H1 (cell line): ENCODE data around the gene ARPIN. TPM values are rescaled to one million over a fixed set of nuclear protein-coding genes. Genes with fewer than 3 reads are reported as not detected.

Experiments used
- CTCF ChIA-PET: fragments of 300-600 bp; sonication (Branson Sonifier 250); formaldehyde crosslinking; loops from one replicate; lab custom pipeline; 2021; ENCODE audit not compliant: partially characterized antibody; lab: Charles Lee
- POLR2A ChIA-PET: fragments of 300-600 bp; sonication (Branson Sonifier 250); formaldehyde crosslinking; loops from one replicate; lab custom pipeline; 2021; ENCODE audit warnings: inconsistent platforms; ENCODE audit not compliant: partially characterized antibody; lab: Charles Lee
- DNase-seq, 2 experiments: peaks; one replicate each; pipeline versions ENCODE4 v3.0.0 to v3.0.0-alpha.2; 2010 to 2022; ENCODE audit warnings: low spot score in 2 of 2, low read depth in 1 of 2, mixed read lengths in 1 of 2
- FAIRE-seq: peaks from 2 replicates; lab custom pipeline; 2011; peaks lifted over from hg19 to GRCh38; lab: Jason Lieb, UNC
- H2AFZ ChIP-seq: 2 replicates; pipeline ENCODE4 v1.8.1; 2012; ENCODE audit warnings: low read length, inconsistent platforms
- H2AK5ac ChIP-seq: 2 replicates; pipeline ENCODE4 v1.6.1; 2013; ENCODE audit warnings: low read depth, low read length
- H2BK120ac ChIP-seq: replicated peaks from 2 replicates; pipeline ENCODE3; 2013; ENCODE audit warnings: low read depth, low read length, inconsistent platforms
- H2BK12ac ChIP-seq: 2 replicates; pipeline ENCODE4 v1.6.1; 2013; ENCODE audit warnings: low read depth, low read length
- H2BK15ac ChIP-seq: 2 replicates; pipeline ENCODE4 v1.6.1; 2013; ENCODE audit warnings: low read length
- H2BK20ac ChIP-seq: 2 replicates; pipeline ENCODE4 v1.6.1; 2013; ENCODE audit warnings: low read length
- H2BK5ac ChIP-seq: 2 replicates; pipeline ENCODE4 v1.6.1; 2013; ENCODE audit warnings: low read depth, low read length
- H3K14ac ChIP-seq: 2 replicates; pipeline ENCODE4 v1.6.1; 2013; ENCODE audit warnings: inconsistent platforms; ENCODE audit not compliant: insufficient read length
- H3K18ac ChIP-seq: 2 replicates; pipeline ENCODE4 v1.6.1; 2013; ENCODE audit warnings: low read length; ENCODE audit errors: extremely low read depth
- H3K23ac ChIP-seq: 2 replicates; pipeline ENCODE4 v1.6.1; 2013; ENCODE audit warnings: inconsistent platforms; ENCODE audit not compliant: insufficient read length
- H3K23me2 ChIP-seq: 2 replicates; pipeline ENCODE4 v1.6.1; 2013; ENCODE audit warnings: low read depth, low read length
- H3K27ac ChIP-seq: 2 replicates; pipeline ENCODE4 v1.6.1; 2011; ENCODE audit warnings: low read depth, low read length, inconsistent platforms
- H3K27me3 ChIP-seq, 4 experiments: replicated peaks in 1 of 4; 1 replicate in 1 of 4; 2 replicates in 3 of 4; pipeline versions ENCODE4 v1.6.1 to v1.8.1; 2011 to 2013; ENCODE audit warnings: low read length in 3 of 4, mild to moderate bottlenecking in 3 of 4, inconsistent platforms in 2 of 4, mixed read lengths in 2 of 4, moderate library complexity in 1 of 4; ENCODE audit not compliant: control insufficient read depth in 3 of 4, insufficient read depth in 3 of 4; ENCODE audit errors: extremely low read depth in 1 of 4
- H3K36me3 ChIP-seq, 4 experiments: 2 replicates each; pipeline versions ENCODE4 v1.6.1 to v1.8.1; 2011 to 2013; ENCODE audit warnings: mild to moderate bottlenecking in 4 of 4, low read length in 3 of 4, moderate library complexity in 2 of 4, control low read depth in 1 of 4, inconsistent platforms in 1 of 4; ENCODE audit not compliant: insufficient read depth in 4 of 4, control insufficient read depth in 2 of 4
- H3K4ac ChIP-seq: replicated peaks from 2 replicates; pipeline ENCODE3; 2013; ENCODE audit warnings: low read length, low read depth, mixed read lengths, inconsistent platforms; ENCODE audit not compliant: insufficient read length
- H3K4me1 ChIP-seq, 4 experiments: replicated peaks in 1 of 4; 1 replicate in 1 of 4; 2 replicates in 3 of 4; pipeline versions ENCODE4 v1.6.1 to v1.8.1; 2011 to 2013; ENCODE audit warnings: low read length in 3 of 4, inconsistent platforms in 2 of 4, mixed read lengths in 1 of 4; ENCODE audit not compliant: insufficient read depth in 4 of 4, control insufficient read depth in 3 of 4
- H3K4me2 ChIP-seq, 2 experiments: 2 replicates each; pipeline versions ENCODE4 v1.6.1 to v1.8.1; 2011 to 2013; ENCODE audit warnings: low read depth in 2 of 2, low read length in 2 of 2, control low read depth in 1 of 2, inconsistent platforms in 1 of 2, mild to moderate bottlenecking in 1 of 2; ENCODE audit not compliant: insufficient read depth in 1 of 2
- H3K4me3 ChIP-seq, 4 experiments: fragments of 200-600, 300-600 bp in 1 of 4; sonication (generic), shearing (Covaris generic), sonication (Bioruptor Twin) in 1 of 4; 2 replicates each; pipeline versions ENCODE4 v1.5.1 to v1.8.1; 2011 to 2016; ENCODE audit warnings: low read length in 4 of 4, low read depth in 3 of 4, control low read depth in 2 of 4, inconsistent platforms in 2 of 4, mild to moderate bottlenecking in 2 of 4, mixed read lengths in 1 of 4, moderate library complexity in 1 of 4; ENCODE audit not compliant: insufficient read depth in 2 of 4; ENCODE audit errors: extremely low read depth in 1 of 4
- H3K56ac ChIP-seq: replicated peaks from 2 replicates; pipeline ENCODE3; 2013; ENCODE audit warnings: low read depth, mild to moderate bottlenecking, mixed read lengths, low read length, inconsistent platforms; ENCODE audit not compliant: insufficient read length
- H3K79me1 ChIP-seq: 2 replicates; pipeline ENCODE4 v1.6.1; 2013; ENCODE audit warnings: low read depth, low read length, control low read depth
- H3K79me2 ChIP-seq, 2 experiments: 2 replicates each; pipeline versions ENCODE4 v1.6.1 to v1.8.1; 2012 to 2013; ENCODE audit warnings: low read length in 2 of 2, mild to moderate bottlenecking in 2 of 2, inconsistent platforms in 1 of 2; ENCODE audit not compliant: insufficient read depth in 2 of 2, control insufficient read depth in 1 of 2
- H3K9ac ChIP-seq, 4 experiments: replicated peaks in 1 of 4; 1 replicate in 1 of 4; 2 replicates in 3 of 4; pipeline versions ENCODE4 v1.6.1 to v1.8.1; 2011 to 2013; ENCODE audit warnings: low read depth in 3 of 4, low read length in 3 of 4, control low read depth in 2 of 4, mild to moderate bottlenecking in 2 of 4, moderate library complexity in 2 of 4, inconsistent platforms in 1 of 4; ENCODE audit errors: extremely low read depth in 1 of 4
- H3K9me3 ChIP-seq, 2 experiments: 2 replicates each; pipeline versions ENCODE4 v1.6.1 to v1.8.1; 2012 to 2013; ENCODE audit warnings: mild to moderate bottlenecking in 2 of 2, moderate library complexity in 2 of 2, control low read depth in 1 of 2, inconsistent platforms in 1 of 2, low read depth in 1 of 2, low read length in 1 of 2, mixed read lengths in 1 of 2; ENCODE audit not compliant: insufficient read depth in 2 of 2
- H4K20me1 ChIP-seq, 2 experiments: replicated peaks in 1 of 2; 2 replicates each; pipeline versions ENCODE3 to v1.8.1; 2011 to 2013; ENCODE audit warnings: inconsistent platforms in 2 of 2, low read length in 2 of 2, mild to moderate bottlenecking in 1 of 2; ENCODE audit not compliant: insufficient read depth in 2 of 2, control insufficient read depth in 1 of 2
- H4K5ac ChIP-seq: 2 replicates; pipeline ENCODE4 v1.6.1; 2013; ENCODE audit warnings: low read length, low read depth, mixed read lengths, inconsistent platforms; ENCODE audit not compliant: insufficient read length
- H4K8ac ChIP-seq: 2 replicates; pipeline ENCODE4 v1.8.0; 2013; ENCODE audit warnings: mild to moderate bottlenecking, moderate library complexity, low read length, inconsistent platforms; ENCODE audit not compliant: insufficient read depth; ENCODE audit errors: extremely low read depth
- H4K91ac ChIP-seq: replicated peaks from 2 replicates; pipeline ENCODE3; 2013; ENCODE audit warnings: low read length, mixed read lengths, inconsistent platforms; ENCODE audit not compliant: insufficient read length
- BRCA1 ChIP-seq: IDR thresholded peaks from 2 replicates; pipeline ENCODE4 v1.6.1; 2012; ENCODE audit warnings: low read depth, low read length, improper control_type of control experiment
- CTBP2 ChIP-seq: IDR thresholded peaks from 2 replicates; pipeline ENCODE4 v1.7.0; 2011; ENCODE audit warnings: borderline replicate concordance, mild to moderate bottlenecking, moderate library complexity, mixed read lengths, low read length; ENCODE audit not compliant: insufficient read depth, insufficient read length
- EGR1 ChIP-seq: IDR thresholded peaks from 2 replicates; pipeline ENCODE4 v1.6.1; 2011; ENCODE audit warnings: low read depth, low read length, borderline replicate concordance
- NANOG ChIP-seq: IDR thresholded peaks from 2 replicates; pipeline ENCODE4 v1.6.1; 2011; ENCODE audit warnings: low read length, low read depth, mild to moderate bottlenecking, inconsistent platforms; ENCODE audit not compliant: insufficient read depth, poor library complexity, severe bottlenecking
- POU5F1 ChIP-seq: IDR thresholded peaks from 2 replicates; pipeline ENCODE4 v1.6.1; 2011; ENCODE audit warnings: low read depth, mild to moderate bottlenecking, low read length, moderate library complexity
- SIRT6 ChIP-seq: IDR thresholded peaks from one replicate; pipeline ENCODE4 v1.7.1; 2012; ENCODE audit warnings: low read length, inconsistent platforms
- TAF7 ChIP-seq: optimal IDR thresholded peaks from 2 replicates; pipeline ENCODE3; 2011; ENCODE audit warnings: low read depth, mild to moderate bottlenecking, inconsistent platforms, low read length, moderate library complexity, borderline replicate concordance
- TCF12 ChIP-seq: IDR thresholded peaks from 2 replicates; pipeline ENCODE4 v1.6.1; 2011; ENCODE audit warnings: low read depth, mild to moderate bottlenecking, low read length
- WGBS, 2 experiments: shearing (Covaris generic) in 1 of 2; methylation state at CpG; one replicate each; pipeline versions ENCODE4 v1.1.6 to v1.1.7; 2013 to 2015; ENCODE audit warnings: low lambda C conversion rate in 2 of 2, mixed read lengths in 2 of 2, inconsistent platforms in 1 of 2, low coverage in 1 of 2, missing lambda C conversion rate in 1 of 2; ENCODE audit not compliant: insufficient replicate concordance in 2 of 2, insufficient coverage in 1 of 2, insufficient read length in 1 of 2; ENCODE audit errors: extremely low coverage in 1 of 2, missing lambda C conversion rate in 1 of 2; 5-methylcytosine and 5-hydroxymethylcytosine counted together
- polyA plus RNA-seq, 7 experiments: library from polyadenylated mRNA; depleted of rRNA in 3 of 7; stranded (reverse) in 5 of 7; unstranded in 2 of 7; fragments of >200 nt in 5 of 7; fragments of 200-250 nt in 2 of 7; gene quantifications; 1 replicate in 5 of 7; 2 replicates in 1 of 7; 4 replicates in 1 of 7; pipeline versions ENCODE4 v1.2.1 to v1.2.3, GENCODE V29; 2011 to 2013; ENCODE audit warnings: missing spikeins in 2 of 7, mixed read lengths in 2 of 7
- total RNA-seq: library from RNA; stranded (reverse); fragmentation: NEBNext Ultra II Directional; extraction: Animal tissue kit (Norgen Biotek cat#: 25700); gene quantifications from 2 replicates; pipeline ENCODE4 v1.2.1, GENCODE V29; 2021

The ARPIN gene
- total and polyA plus RNA-seq, 2 of the 8 experiments (the other 6 are each of a cell fraction or from before 2014, with no cell fraction given), result 3.1 to 3.9 TPM

GRCh38 chr15:89870006-89870405, 42.7 kb downstream of the ARPIN start:
- Histone ChIP-seq H3K9me3 (peaks cover 0 to 7% of the 10 kb centered on the region in 2 experiments; a peak in 2 of 4 replicates), H3K4ac (no peak overlapping the region), H2BK5ac (no peak overlapping the region), H3K23ac (no peak overlapping the region), H3K27me3 (no peaks in the 10 kb centered on the region), H3K4me1 (no peaks in the 10 kb centered on the region), H3K23me2 (no peaks in the 10 kb centered on the region), H3K79me2 (no peaks in the 10 kb centered on the region), H3K18ac (no peak overlapping the region), H4K5ac (no peak overlapping the region), H2BK12ac (no peak overlapping the region), H4K91ac (no peak overlapping the region), H3K4me3 (no peak overlapping the region), H3K36me3 (peaks cover 0 to 22% (median 11%) of the 10 kb centered on the region in 4 experiments; a peak in 5 of 8 replicates), H4K20me1 (no peaks in the 10 kb centered on the region), H3K56ac (no peak overlapping the region), H3K9ac (no peak overlapping the region), H2BK20ac (no peak overlapping the region), H2BK120ac (no peak overlapping the region), H3K14ac (no peak overlapping the region), H3K4me2 (no peak overlapping the region), H3K79me1 (no peaks in the 10 kb centered on the region), H2AFZ (no peak overlapping the region), H4K8ac (no peak overlapping the region), H2BK15ac (no peak overlapping the region), H2AK5ac (no peak overlapping the region), H3K27ac (no peak overlapping the region)
- ChIA-PET CTCF (interaction anchor here (0.5 kb wide), 1 partner anchor 12 kb away, joined by 3 read pairs; no protein-coding TSS in a partner anchor), POLR2A (no interaction called here)
- FAIRE-seq (no peak), DNase-seq (no peak)
- 100% methylated on average over 5 of the region's 5 CpGs; no CpG with 5 or more reads in 1 of the 2 experiments for WGBS, 2 experiments
- TF ChIP-seq POU5F1 (no peak), BRCA1 (no peak), NANOG (no peak), SIRT6 (no peak), CTBP2 (no peak), TCF12 (no peak), TAF7 (no peak), EGR1 (no peak)
